ENCODE data around the gene GPATCH8. TPM values are rescaled to one million over a fixed set of nuclear protein-coding genes. Genes with fewer than 3 reads are reported as not detected.

Gene GPATCH8
- total and polyA plus RNA-seq, 9 of the 15 experiments (the other 6 are each of a cell fraction or from before 2014, with no cell fraction given) = 10.6 to 29.6 (median 13.2) TPM

DNA sequence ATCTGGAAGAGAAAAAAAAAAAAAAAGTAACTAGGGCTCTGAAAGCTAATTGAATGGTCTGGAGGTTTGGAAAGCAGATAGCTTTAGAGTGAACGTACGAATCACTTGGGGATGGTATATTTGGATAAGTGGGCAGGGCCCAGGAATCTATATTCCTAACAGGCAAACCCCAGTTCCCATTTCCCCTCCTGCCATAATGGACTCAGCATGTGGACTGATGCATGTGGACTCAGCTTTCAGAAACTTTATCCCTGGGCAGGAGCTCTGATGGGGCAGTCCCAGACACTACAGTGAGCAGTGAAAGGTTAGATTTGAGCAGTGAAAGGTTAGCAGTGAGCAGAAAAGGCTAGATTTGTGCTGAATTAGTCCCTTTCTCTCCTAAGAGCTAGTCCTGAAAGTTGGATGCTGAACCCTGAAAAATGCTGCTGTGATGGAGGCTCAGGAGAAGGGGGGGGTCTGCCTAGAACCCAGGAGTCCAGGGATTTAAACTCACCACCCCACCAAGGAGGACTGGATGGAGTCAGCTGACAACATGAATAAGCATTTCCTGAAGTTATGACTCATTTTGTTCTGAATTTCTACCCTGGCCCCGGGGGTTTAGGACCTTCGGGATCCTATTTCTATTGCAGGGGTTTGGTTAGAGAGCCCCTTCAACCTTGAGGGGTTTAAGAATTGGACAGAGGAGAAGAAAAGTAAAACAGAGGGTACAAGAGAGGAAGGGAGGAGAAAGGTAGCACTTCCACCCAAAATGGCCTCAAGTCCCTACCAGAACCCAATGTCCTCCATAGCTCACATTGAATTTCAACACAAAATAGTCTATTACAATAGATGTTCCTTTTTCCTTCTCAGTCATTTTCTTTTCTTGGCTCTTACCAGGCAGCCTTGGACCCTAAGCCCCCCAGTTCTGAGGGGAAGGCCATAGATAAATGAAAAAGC lies 43.7 kb upstream of the GPATCH8 start:
- no peaks in the 10 kb centered on the region for H4K20me1 ChIP-seq (replicated peaks; ENCODE audit: control insufficient read depth, insufficient read depth, low read length)
- peak overlapping the region; percentile 23 for H3K4me2 ChIP-seq (ENCODE audit: insufficient read depth, low read length)
- ChIA-PET POLR2A (interaction anchor here (0.6 to 1.4 kb wide), 7 partner anchors 10 to 579 kb away, joined by 3 to 6 read pairs (median 3); partner anchors contain the start of gene FZD2), CTCF (ENCODE audit: low intra/inter-chr PET ratio) (no interaction called here)
- DNase-seq (ENCODE audit: extremely low read depth in 1 of 4, low spot score in 3 of 4) = peak; percentile 43 to 66 (median 62)
- BruUV-seq (replicated peaks) = no TSS peak
- intact Hi-C loops (cut with micrococcal nuclease) (no loop called here), in situ Hi-C loops (cut with MboI) (no loop called here)
- WGBS (ENCODE audit: insufficient coverage, low coverage, missing lambda C conversion rate) = 11% methylated on average over 4 of the region's 4 CpGs
- no peaks in the 10 kb centered on the region for H3K36me3 ChIP-seq (ENCODE audit: control insufficient read depth, insufficient read depth, low read length)
- H3K4me3 ChIP-seq = no peak overlapping the region
- H3K9me1 ChIP-seq (ENCODE audit: control insufficient read depth, insufficient read depth, low read length) = peaks cover 7% of the 10 kb centered on the region
- peak; percentile 76 for ATAC-seq
- H2AFZ ChIP-seq (ENCODE audit: low read depth, low read length) = peak overlapping the region; percentile 77
- peak overlapping the region; percentile 43; the same call in 2 of the 3 replicates for H3K27ac ChIP-seq (ENCODE audit: extremely low read depth, low read depth, low read length)
- FAIRE-seq = peak; percentile 86
- no peaks in the 10 kb centered on the region for H3K9me3 ChIP-seq (replicated peaks; ENCODE audit: control insufficient read depth, insufficient read depth, low read depth, low read length)
- no peaks in the 10 kb centered on the region for H3K79me2 ChIP-seq (ENCODE audit: control insufficient read depth, insufficient read depth, low read length)
- peaks cover 7 to 27% of the 10 kb centered on the region in 2 experiments; a peak in 4 of 5 replicates for H3K4me1 ChIP-seq (replicated peaks in 1 of 2; ENCODE audit: control insufficient read depth in 2 of 2, insufficient read depth in 2 of 2, low read length in 2 of 2)
- H3K27me3 ChIP-seq (ENCODE audit: control insufficient read depth in 2 of 2, insufficient read depth in 2 of 2, low read length in 2 of 2) = no peaks in the 10 kb centered on the region; a peak in 1 of 5 replicates
- H3K9ac ChIP-seq (ENCODE audit: insufficient read depth in 1 of 2, low read depth in 2 of 2, low read length in 2 of 2) = no peak overlapping the region
- TF ChIP-seq SMARCB1 (IDR thresholded peaks at IDR 0.05; ENCODE audit: insufficient read length, low read depth) (no peak), ZNF717 (CRISPR knock-in tag; IDR thresholded peaks at IDR 0.05) (no peak), MAFG (tag; conservative IDR thresholded peaks at IDR 0.05) (peak; percentile 63), KDM1A (IDR thresholded peaks at IDR 0.05) (no peak), RBFOX2 (IDR thresholded peaks at IDR 0.05; ENCODE audit: low read depth, low read length) (no peak), IFI16 (CRISPR knock-in tag; IDR thresholded peaks at IDR 0.05) (no peak), BACH1 (tag; IDR thresholded peaks at IDR 0.05) (peak; percentile 46; the same call in 1 of the 2 replicates), CHCHD3 (CRISPR knock-in tag; IDR thresholded peaks at IDR 0.05) (no peak), HDAC8 (tag; IDR thresholded peaks at IDR 0.05) (0 out of 2 replicates have a peak, but pooled peaks have one; percentile 6), ZNF431 (CRISPR knock-in tag; IDR thresholded peaks at IDR 0.05) (no peak), MBD2 (IDR thresholded peaks at IDR 0.05; ENCODE audit: borderline replicate concordance, low read depth) (no peak), NEUROD1 (IDR thresholded peaks at IDR 0.05; ENCODE audit: borderline replicate concordance, low read depth, low read length, partially characterized antibody) (peak; percentile 12), THRAP3 (IDR thresholded peaks at IDR 0.05; ENCODE audit: borderline replicate concordance) (no peak), KDM2B (CRISPR knock-in tag; IDR thresholded peaks at IDR 0.05) (no peak), MCM5 (IDR thresholded peaks at IDR 0.05; ENCODE audit: low read depth) (no peak), ZNF77 (CRISPR knock-in tag; IDR thresholded peaks at IDR 0.05) (no peak), FOXP1 (CRISPR knock-in tag; IDR thresholded peaks at IDR 0.05) (no peak), ZNF507 (tag; conservative IDR thresholded peaks at IDR 0.05) (no peak), MAFF (IDR thresholded peaks at IDR 0.05; ENCODE audit: low read length) (peak; percentile 60), ZSCAN29 (IDR thresholded peaks at IDR 0.05) (no peak), ZSCAN32 (CRISPR knock-in tag; IDR thresholded peaks at IDR 0.05) (no peak), HOXB6 (CRISPR knock-in tag; IDR thresholded peaks at IDR 0.05; ENCODE audit: borderline replicate concordance) (no peak)
- TF ChIP-seq, protein P1, sequence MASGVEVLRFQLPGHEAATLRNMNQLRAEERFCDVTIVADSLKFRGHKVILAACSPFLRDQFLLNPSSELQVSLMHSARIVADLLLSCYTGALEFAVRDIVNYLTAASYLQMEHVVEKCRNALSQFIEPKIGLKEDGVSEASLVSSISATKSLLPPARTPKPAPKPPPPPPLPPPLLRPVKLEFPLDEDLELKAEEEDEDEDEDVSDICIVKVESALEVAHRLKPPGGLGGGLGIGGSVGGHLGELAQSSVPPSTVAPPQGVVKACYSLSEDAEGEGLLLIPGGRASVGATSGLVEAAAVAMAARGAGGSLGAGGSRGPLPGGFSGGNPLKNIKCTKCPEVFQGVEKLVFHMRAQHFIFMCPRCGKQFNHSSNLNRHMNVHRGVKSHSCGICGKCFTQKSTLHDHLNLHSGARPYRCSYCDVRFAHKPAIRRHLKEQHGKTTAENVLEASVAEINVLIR (CRISPR knock-in tag; IDR thresholded peaks at IDR 0.05) = no peak
- TF ChIP-seq, protein P2, sequence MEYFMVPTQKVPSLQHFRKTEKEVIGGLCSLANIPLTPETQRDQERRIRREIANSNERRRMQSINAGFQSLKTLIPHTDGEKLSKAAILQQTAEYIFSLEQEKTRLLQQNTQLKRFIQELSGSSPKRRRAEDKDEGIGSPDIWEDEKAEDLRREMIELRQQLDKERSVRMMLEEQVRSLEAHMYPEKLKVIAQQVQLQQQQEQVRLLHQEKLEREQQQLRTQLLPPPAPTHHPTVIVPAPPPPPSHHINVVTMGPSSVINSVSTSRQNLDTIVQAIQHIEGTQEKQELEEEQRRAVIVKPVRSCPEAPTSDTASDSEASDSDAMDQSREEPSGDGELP (CRISPR knock-in tag; IDR thresholded peaks at IDR 0.05; ENCODE audit: borderline replicate concordance) = peak; percentile 33; the same call in 1 of the 2 replicates

All from K562 (cell line).